Body of pancreas (tissue), 4 donors: ENCODE data around the gene RFPL2. TPM values are rescaled to one million over a fixed set of nuclear protein-coding genes. Genes with fewer than 3 reads are reported as not detected.
"Not testable (repeated sequence)": the region's sequence is repeated elsewhere in the genome, so short reads cannot be mapped to it uniquely, and the experiment has no call there.

Experiments
- ATAC-seq: fragments of 150-250 bp; one replicate; pipeline ENCODE4 v1.9.1; 2016
- DNase-seq, 4 donors: peaks; one replicate each; pipeline ENCODE4 v3.0.0-alpha.2; 2019
- H3K27ac ChIP-seq, 4 donors: fragments of 200-600 bp; sonication (generic); 1 replicate in 3 of 4; 2 replicates in 1 of 4; pipeline versions ENCODE4 v1.5.1 to v1.6.1; 2016 to 2019; ENCODE audit warnings: mild to moderate bottlenecking in 1 of 4, mixed read lengths in 1 of 4, moderate library complexity in 1 of 4
- H3K27me3 ChIP-seq, 2 donors: fragments of 200-600 bp; sonication (generic); one replicate each; pipeline ENCODE4 v1.6.0; 2016; ENCODE audit warnings: mild to moderate bottlenecking in 1 of 2
- H3K36me3 ChIP-seq, 2 donors: fragments of 200-600 bp; sonication (generic); replicated peaks in 1 of 2; 2 replicates each; pipeline ENCODE4 v1.5.1; 2016; ENCODE audit warnings: low read depth in 2 of 2; ENCODE audit not compliant: insufficient read depth in 1 of 2
- H3K4me1 ChIP-seq: fragments of 200-600 bp; sonication (generic); one replicate; pipeline ENCODE4 v1.6.0; 2016
- H3K4me3 ChIP-seq, 2 donors: fragments of 200-600 bp; sonication (generic); 1 replicate in 1 of 2; 2 replicates in 1 of 2; pipeline ENCODE4 v1.5.1; 2016 to 2019
- H3K9me3 ChIP-seq, 3 donors: fragments of 200-600 bp; sonication (generic); 1 replicate in 2 of 3; 2 replicates in 1 of 3; pipeline ENCODE4 v1.5.1; 2016
- POLR2A ChIP-seq, 3 donors: fragments of 450-650 bp; IDR thresholded peaks; one replicate each; pipeline ENCODE4 v1.6.1; 2016; ENCODE audit warnings: antibody characterized with exemption in 3 of 3, mild to moderate bottlenecking in 2 of 3
- WGBS, 2 donors: methylation state at CpG; one replicate each; pipeline ENCODE4 v1.1.5; 2017; 5-methylcytosine and 5-hydroxymethylcytosine counted together
- intact Hi-C: fragments of 100-400 bp; cut with DNase I; formaldehyde crosslinking; loops from one replicate; pipeline ENCODE4 v1.15.1; 2023
- total RNA-seq, 2 donors: library from RNA; depleted of rRNA; stranded (reverse); fragments of >200 nt; gene quantifications; one replicate each; pipeline ENCODE4 v1.1.0, GENCODE V29; 2016
- TF ChIP-seq, protein P1 (sequence below), 7 experiments: fragments of 450-650 bp in 4 of 7; fragments of 200-600 bp in 3 of 7; sonication (generic) in 3 of 7; IDR thresholded peaks; one replicate each; pipeline ENCODE4 v1.5.1; 2016 to 2019; ENCODE audit warnings: antibody characterized with exemption in 7 of 7

RFPL2 gene
- total RNA-seq, 2 donors from 2014 or later, result not detected

DNA sequence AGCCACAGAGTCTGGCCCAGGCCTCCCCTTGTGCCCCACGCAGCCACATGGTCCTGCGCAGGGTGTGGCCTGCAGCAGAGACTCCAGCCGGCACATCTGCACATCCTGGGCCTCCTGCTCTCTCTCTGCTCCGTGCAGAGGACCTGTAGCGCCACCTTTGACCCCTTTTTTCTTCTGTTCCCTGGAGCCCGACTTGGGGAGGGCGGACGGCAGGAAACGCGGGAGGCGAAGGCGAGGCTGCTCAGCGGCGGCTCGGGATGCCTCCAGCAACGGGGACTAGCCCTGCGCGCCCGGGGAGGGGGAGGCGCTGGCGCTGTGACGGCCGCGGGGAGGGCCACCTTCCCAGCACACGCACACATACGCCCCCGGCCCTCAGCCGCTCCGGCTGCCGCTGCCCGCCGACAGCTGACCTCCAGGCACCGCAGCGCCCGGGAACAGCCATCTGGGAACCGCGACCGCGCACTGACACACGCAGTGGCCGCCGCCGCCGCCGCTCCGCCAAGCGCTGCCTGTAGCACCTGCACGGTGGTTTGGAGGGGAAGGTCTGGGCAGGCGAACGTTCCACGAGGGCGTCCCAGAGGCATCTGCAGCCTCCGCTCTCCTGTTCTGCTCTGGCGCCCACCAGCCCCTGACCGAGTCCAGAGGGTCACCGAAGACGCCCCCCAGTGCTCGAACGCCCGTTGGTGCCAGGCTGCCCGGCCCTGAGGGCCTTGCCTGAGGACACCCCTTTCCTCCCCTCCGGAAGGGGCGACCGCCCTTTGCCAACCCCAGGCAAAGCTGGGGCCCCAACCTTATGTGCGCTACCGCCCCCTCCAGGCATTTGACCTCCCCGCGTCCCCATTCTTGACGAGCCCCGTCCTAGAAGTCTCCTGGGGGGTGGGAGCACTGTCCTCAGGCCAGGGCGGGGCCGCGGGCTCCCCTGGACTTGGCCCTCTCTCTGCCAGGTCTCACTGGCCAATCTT is 28.9 kb downstream of the RFPL2 start:
- Histone ChIP-seq H3K9me3 (no peaks in the 10 kb centered on the region), H3K27ac (no peak overlapping the region), H3K4me1 (peaks cover 7% of the 10 kb centered on the region), H3K27me3 (no peaks in the 10 kb centered on the region), H3K36me3 (no peaks in the 10 kb centered on the region), H3K4me3 (no peak overlapping the region)
- intact Hi-C loops, result no loop called here
- WGBS, 2 donors, result 3 to 16% methylated on average over 11 to 71 of the region's 73 CpGs
- no peak for DNase-seq
- ATAC-seq, result no peak
- TF ChIP-seq POLR2A (IDR thresholded peaks at IDR 0.05), result no peak
- TF ChIP-seq, protein P1, sequence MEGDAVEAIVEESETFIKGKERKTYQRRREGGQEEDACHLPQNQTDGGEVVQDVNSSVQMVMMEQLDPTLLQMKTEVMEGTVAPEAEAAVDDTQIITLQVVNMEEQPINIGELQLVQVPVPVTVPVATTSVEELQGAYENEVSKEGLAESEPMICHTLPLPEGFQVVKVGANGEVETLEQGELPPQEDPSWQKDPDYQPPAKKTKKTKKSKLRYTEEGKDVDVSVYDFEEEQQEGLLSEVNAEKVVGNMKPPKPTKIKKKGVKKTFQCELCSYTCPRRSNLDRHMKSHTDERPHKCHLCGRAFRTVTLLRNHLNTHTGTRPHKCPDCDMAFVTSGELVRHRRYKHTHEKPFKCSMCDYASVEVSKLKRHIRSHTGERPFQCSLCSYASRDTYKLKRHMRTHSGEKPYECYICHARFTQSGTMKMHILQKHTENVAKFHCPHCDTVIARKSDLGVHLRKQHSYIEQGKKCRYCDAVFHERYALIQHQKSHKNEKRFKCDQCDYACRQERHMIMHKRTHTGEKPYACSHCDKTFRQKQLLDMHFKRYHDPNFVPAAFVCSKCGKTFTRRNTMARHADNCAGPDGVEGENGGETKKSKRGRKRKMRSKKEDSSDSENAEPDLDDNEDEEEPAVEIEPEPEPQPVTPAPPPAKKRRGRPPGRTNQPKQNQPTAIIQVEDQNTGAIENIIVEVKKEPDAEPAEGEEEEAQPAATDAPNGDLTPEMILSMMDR (IDR thresholded peaks at IDR 0.05), result no peak

DNA sequence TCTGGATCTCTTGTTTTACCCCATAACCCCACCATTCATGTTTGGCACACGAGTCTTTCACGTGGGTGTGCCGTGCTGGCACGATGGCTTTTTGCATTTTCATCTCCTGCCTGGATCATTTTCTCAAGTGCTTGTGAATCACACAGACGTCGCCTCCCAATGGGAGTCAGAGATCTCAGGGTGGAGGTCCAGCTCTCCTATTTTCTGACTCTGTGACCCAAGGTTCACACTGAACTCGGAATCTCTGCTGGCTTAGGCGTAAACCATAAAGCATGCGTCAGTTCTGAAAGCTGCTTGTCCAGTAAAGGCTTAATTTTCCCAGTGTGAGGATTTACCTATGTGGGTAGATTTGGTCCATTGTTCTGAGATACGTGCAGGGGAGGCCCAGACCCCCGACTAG is 29.8 kb downstream of the RFPL2 start:
- Histone ChIP-seq H3K4me3 (no peak overlapping the region), H3K36me3 (no peaks in the 10 kb centered on the region), H3K27ac (no peak overlapping the region), H3K9me3 (no peaks in the 10 kb centered on the region), H3K27me3 (no peaks in the 10 kb centered on the region), H3K4me1 (peaks cover 7% of the 10 kb centered on the region)
- DNase-seq (no peak), ATAC-seq (no peak)
- 64 to 70% methylated on average over 11 of the region's 11 CpGs for WGBS, 2 donors
- TF ChIP-seq, protein P1 (IDR thresholded peaks at IDR 0.05), result no peak
- no peak for TF ChIP-seq POLR2A (IDR thresholded peaks at IDR 0.05)
- intact Hi-C loops, result no loop called here

DNA sequence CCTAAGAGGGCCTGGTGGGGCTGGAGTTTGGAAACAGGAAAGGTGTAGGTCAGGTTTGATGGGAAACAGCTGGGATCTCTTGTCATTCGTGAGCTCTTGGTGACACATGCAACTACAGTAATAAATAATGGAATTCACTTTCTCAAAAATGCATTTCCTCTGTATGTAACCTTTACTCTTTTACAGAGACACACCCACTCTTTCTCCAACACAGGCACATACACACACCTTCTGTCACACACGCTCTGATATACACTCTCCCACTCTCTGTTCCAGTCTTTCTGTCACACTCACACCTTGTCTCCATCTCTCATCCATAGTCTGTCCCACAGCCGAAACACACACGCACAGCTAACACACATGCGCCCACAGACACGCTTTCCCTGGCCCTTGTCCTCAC is 39.2 kb downstream of the RFPL2 start:
- Histone ChIP-seq H3K9me3 (no peaks in the 10 kb centered on the region), H3K27ac (no peak overlapping the region), H3K4me1 (no peaks in the 10 kb centered on the region), H3K36me3 (no peaks in the 10 kb centered on the region), H3K27me3 (no peaks in the 10 kb centered on the region), H3K4me3 (no peak overlapping the region)
- ATAC-seq, result no peak
- no peak for DNase-seq
- WGBS, 2 donors, result 64 to 69% methylated on average over 6 of the region's 6 CpGs
- TF ChIP-seq POLR2A (IDR thresholded peaks at IDR 0.05), result no peak
- TF ChIP-seq, protein P1 (IDR thresholded peaks at IDR 0.05), result no peak
- intact Hi-C loops, result no loop called here

DNA sequence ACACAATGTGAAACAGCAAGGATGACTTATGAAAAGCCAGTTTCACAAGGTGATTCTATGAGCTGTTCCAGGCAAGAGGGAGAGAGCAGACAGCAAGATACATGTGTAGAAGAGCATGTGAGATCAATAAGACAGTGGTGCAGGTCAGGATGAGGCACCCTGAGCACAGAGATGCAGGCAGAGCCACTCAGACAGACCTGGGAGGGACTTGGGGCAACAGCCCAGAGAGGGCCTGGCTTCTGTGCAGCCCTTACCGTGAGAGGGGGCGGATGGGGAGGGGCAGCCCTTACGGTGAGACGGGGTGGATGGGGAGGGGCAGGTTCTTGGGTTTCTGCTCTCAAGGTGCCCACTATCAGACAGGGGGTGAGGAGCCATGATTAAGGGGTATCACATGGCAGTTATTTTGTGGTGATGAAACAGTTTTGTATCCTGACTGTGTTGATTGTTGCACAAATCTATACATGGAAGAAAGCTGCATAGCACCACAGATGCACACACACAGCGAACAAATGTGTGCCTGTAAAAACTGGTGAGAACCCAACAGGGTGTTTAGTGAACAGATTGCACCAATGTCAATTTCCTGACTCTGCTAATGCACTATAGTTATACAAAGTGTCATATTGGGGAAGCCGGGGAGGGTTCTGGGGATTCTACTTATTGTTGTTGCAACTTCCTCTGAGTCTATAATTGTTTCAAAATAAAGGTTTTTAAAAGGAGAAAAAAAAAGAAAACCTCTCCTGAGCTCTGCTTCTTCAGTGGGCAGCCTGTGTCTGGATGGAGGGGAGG is 40.6 kb downstream of the RFPL2 start:
- no peaks in the 10 kb centered on the region for H3K9me3 ChIP-seq

DNA sequence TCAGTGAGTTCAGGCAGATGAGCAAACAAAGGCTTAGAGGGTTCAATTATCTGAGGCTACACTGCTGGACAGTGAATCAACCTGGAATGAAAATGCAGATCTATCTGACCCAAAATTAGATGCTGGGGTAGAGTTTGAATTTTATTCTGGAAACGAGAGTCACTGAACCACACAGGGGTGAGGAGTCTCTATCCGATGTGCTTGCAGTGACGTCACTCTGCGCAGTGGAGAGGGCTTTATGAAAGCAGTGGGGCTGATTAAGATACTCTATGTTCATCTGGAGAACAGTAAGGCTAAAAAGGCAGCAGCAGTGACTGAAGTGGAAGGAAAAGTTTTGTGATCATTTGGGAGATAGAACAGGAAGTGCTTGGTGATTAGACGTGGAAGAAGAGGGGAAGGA is 44.5 kb downstream of the RFPL2 start:
- H3K4me3 ChIP-seq, H3K27ac ChIP-seq, ATAC-seq, H3K36me3 ChIP-seq, DNase-seq, H3K4me1 ChIP-seq, intact Hi-C loops, H3K9me3 ChIP-seq, H3K27me3 ChIP-seq: not testable (repeated sequence)
- 58 to 66% methylated on average over 5 of the region's 5 CpGs for whole genome bisulfite sequencing, 2 donors

More for the DNA sequence above, 40.6 kb downstream of the RFPL2 start:
- Histone ChIP-seq H3K4me1 (no peaks in the 10 kb centered on the region), H3K4me3 (no peak overlapping the region), H3K27ac (no peak overlapping the region), H3K36me3 (no peaks in the 10 kb centered on the region), H3K27me3 (no peaks in the 10 kb centered on the region)
- no peak for ATAC-seq
- DNase-seq, result no peak
- TF ChIP-seq, protein P1 (IDR thresholded peaks at IDR 0.05), result no peak
- no peak for TF ChIP-seq POLR2A (IDR thresholded peaks at IDR 0.05)
- 37 to 39% methylated on average over 6 of the region's 6 CpGs for WGBS, 2 donors
- intact Hi-C loops, result no loop called here
